AG09309 (cell line): Measurements from ENCODE around the gene PRUNE1.
A peak's percentile ranks its signal among the peaks of the same experiment; 100 is the strongest.

Experiments
- DNase-seq: peaks from one replicate; pipeline ENCODE4 v3.0.0-alpha.2; 2010; ENCODE audit warnings: low read depth
- H3K4me3 ChIP-seq: 2 replicates; pipeline ENCODE4 v1.5.1; 2011; ENCODE audit warnings: mild to moderate bottlenecking, low read depth, low read length, moderate library complexity; ENCODE audit not compliant: control insufficient read depth
- TF ChIP-seq, protein P1 (sequence below): IDR thresholded peaks from 2 replicates; pipeline ENCODE4 v1.5.1; 2011; ENCODE audit warnings: mild to moderate bottlenecking, low read depth, low read length, inconsistent platforms; ENCODE audit not compliant: insufficient read depth, control insufficient read depth; ENCODE audit errors: missing control alignments

PRUNE1 gene

DNA sequence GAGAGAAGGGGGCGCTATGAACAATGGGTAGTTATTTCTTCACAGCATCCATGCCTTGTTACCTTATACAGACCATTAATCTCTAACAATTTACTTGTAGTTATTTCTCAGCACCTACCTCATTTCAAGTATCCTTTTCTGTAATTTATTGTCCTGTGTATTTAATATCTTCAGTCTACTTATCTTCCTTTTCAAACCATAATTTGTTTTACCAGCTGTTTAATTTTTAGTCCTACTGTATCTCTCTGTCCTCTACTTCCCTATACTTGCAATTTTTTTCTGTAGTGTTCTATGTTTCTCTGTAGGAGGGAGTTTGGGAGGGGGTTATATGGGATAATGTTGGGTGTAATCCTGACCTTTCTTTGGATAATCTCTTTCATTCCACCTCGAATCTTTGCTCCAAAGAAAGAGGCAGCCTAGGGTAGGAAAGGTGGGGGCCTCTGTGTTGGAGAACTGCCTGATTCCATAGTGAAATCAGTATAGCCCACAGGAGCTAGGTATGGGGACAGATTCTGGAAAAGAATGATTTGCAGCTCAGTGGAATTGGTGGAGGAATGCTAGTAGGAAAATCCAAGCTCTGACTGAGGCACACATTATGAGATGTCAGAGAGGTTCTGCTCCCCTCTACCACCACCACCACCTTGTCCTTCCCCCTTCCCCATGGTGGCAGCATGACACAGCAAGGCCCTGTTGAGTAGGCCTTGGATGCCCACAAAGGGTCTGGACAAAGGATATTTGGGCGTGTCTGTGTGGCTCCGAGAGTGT is 52.6 kb downstream of the PRUNE1 start:
- peak overlapping the region; percentile 84 for H3K4me3 ChIP-seq
- no peak for DNase-seq
- TF ChIP-seq, protein P1, sequence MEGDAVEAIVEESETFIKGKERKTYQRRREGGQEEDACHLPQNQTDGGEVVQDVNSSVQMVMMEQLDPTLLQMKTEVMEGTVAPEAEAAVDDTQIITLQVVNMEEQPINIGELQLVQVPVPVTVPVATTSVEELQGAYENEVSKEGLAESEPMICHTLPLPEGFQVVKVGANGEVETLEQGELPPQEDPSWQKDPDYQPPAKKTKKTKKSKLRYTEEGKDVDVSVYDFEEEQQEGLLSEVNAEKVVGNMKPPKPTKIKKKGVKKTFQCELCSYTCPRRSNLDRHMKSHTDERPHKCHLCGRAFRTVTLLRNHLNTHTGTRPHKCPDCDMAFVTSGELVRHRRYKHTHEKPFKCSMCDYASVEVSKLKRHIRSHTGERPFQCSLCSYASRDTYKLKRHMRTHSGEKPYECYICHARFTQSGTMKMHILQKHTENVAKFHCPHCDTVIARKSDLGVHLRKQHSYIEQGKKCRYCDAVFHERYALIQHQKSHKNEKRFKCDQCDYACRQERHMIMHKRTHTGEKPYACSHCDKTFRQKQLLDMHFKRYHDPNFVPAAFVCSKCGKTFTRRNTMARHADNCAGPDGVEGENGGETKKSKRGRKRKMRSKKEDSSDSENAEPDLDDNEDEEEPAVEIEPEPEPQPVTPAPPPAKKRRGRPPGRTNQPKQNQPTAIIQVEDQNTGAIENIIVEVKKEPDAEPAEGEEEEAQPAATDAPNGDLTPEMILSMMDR = no peak

DNA sequence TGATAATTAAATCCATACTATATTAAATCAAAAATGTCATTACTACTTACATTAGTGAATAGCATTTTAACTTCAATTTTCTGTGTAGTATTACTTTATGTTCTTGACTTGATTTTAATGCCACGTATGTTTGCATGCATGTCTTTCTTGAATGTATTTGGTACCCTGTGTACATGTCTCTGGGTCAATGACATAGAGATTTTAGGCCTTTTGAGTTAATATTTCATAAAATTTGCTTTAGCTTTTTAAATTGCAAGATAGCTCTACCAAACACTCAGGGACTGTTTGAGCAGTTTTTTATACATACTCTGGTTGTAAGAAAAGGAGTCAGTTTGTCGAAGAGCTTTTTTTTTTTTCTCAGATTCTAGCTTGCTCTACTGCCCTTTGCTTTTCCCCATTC is 53.5 kb downstream of the PRUNE1 start:
- H3K4me3 ChIP-seq = no peak overlapping the region
- TF ChIP-seq, protein P1 = no peak

DNA sequence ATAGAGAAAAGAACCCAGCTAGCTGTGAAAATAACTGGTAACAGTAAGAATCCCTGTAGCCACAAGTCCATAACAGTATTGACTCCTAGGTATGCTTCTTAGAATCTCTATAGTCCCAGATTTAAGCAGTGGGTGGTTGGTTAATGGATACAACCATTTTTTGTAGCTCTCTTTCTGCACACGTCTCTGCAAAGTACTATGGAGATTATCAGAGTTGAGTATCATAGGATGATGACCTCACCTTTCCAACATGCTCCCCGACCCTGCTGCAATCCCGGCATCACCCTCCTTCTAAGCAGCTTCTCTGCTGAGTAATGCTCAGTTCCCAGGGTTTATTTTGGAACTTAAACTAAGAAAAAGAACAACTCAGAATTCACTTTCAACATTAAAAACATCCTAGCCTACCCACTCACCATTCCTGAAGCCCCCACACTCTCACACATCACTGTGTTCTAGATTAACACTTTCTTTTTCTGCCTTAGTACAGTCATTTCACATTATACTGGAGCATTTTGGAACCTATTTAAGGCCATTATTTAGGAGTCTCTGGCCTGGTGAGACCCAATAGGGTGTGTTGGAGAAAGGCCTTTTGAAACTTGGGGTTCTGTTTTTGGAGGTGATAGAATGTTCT is 54.6 kb downstream of the PRUNE1 start:
- TF ChIP-seq, protein P1 = no peak
- DNase-seq = no peak
- H3K4me3 ChIP-seq = no peak overlapping the region

More for the DNA sequence above, 53.5 kb downstream of the PRUNE1 start:
- no peak for DNase-seq

DNA sequence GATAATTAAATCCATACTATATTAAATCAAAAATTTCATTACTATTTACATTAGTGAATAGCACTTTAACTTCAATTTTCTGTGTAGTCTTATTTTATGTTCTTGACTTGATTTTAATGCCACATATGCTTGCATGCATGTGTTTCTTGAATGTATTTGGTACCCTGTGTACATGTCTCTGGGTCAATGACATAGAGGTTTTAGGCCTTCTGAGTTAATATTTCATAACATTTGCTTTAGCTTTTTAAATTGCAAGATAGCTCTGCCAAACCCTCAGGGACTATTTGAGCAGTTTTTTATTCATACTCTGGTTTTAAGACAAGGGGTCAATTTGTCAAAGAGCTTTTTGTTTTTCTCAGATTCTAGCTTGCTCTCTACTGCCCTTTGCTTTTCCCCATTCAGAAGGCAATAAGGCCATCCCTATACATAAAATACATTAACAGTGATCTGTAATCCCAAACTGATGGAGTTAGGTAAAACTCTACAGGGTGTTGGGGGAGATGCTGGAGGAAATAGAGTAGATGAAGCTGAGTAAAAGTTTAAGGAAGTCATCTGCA is 56.9 kb downstream of the PRUNE1 start:
- TF ChIP-seq, protein P1 = no peak
- no peak for DNase-seq
- no peak overlapping the region for H3K4me3 ChIP-seq

DNA sequence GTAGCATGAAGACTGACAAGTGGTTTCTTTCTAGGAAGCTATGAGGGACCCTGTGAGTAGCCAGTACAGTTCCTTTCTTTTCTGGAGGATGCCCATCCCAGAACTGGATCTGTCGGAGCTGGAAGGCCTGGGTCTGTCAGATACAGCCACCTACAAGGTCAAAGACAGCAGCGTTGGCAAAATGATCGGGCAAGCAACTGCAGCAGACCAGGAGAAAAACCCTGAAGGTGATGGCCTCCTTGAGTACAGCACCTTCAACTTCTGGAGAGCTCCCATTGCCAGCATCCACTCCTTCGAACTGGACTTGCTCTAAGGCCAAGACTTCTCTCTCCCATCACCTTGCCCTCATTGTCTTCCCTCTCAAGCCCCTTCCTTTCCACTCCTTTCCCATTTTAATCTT is 58.9 kb downstream of the PRUNE1 start:
- DNase-seq = no peak
- H3K4me3 ChIP-seq = no peak overlapping the region
- TF ChIP-seq, protein P1 = no peak

DNA sequence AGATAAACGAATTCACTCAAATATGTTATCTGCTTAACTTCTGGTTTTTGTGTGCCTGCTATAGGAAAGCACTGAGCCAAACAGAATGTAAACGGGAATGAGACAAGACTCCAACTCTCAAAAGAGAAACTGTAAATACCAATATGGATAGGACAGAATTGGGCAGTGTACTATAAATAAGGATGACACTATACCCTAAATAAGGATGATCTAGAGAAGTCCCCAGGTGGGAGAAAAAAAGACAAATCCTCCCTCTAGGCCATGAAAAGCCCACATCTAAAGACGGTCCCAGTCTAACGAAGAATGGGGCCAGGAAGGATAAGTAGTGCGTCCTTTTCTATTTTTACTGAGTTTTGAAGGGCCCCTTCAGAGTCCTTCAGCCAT is 60.8 kb downstream of the PRUNE1 start:
- no peak overlapping the region for H3K4me3 ChIP-seq
- no peak for DNase-seq
- TF ChIP-seq, protein P1 = no peak
